GM23248 (cell line): ENCODE measurements around the gene PAPOLA. TPM values are rescaled to one million over a fixed set of nuclear protein-coding genes. Genes with fewer than 3 reads are reported as not detected.
"Not testable (repeated sequence)": the region's sequence is repeated elsewhere in the genome, so short reads cannot be mapped to it uniquely, and the experiment has no call there.

Experiments
- DNase-seq: peaks from one replicate; pipeline ENCODE4 v3.0.0-alpha.2; 2015
- H2AFZ ChIP-seq: fragments of 200-600 bp; sonication (generic); 2 replicates; pipeline ENCODE4 v1.6.1; 2016; ENCODE audit warnings: antibody characterized with exemption
- H3F3A ChIP-seq: fragments of 200-600 bp; sonication (generic); 2 replicates; pipeline ENCODE4 v1.6.1; 2016; ENCODE audit warnings: mild to moderate bottlenecking, antibody characterized with exemption, mixed run types; ENCODE audit not compliant: insufficient read depth
- H3K27ac ChIP-seq: fragments of 200-600 bp; sonication (generic); 2 replicates; pipeline ENCODE4 v1.5.1; 2016; ENCODE audit warnings: mild to moderate bottlenecking
- H3K27me3 ChIP-seq: fragments of 200-600 bp; sonication (generic); replicated peaks from 2 replicates; pipeline ENCODE4 v1.6.1; 2016; ENCODE audit warnings: mild to moderate bottlenecking; ENCODE audit not compliant: insufficient read depth
- H3K36me3 ChIP-seq: fragments of 200-600 bp; sonication (generic); 2 replicates; pipeline ENCODE4 v1.6.1; 2016; ENCODE audit warnings: low read depth, mild to moderate bottlenecking
- H3K4me1 ChIP-seq: fragments of 200-600 bp; sonication (generic); 2 replicates; pipeline ENCODE4 v1.6.1; 2016; ENCODE audit warnings: mild to moderate bottlenecking; ENCODE audit not compliant: insufficient read depth
- H3K4me2 ChIP-seq: fragments of 200-600 bp; sonication (generic); one replicate; pipeline ENCODE4 v1.6.1; 2016; ENCODE audit warnings: mild to moderate bottlenecking; ENCODE audit not compliant: unreplicated experiment
- H3K4me3 ChIP-seq: fragments of 200-600 bp; sonication (generic); 2 replicates; pipeline ENCODE4 v1.5.1; 2016; ENCODE audit warnings: mild to moderate bottlenecking
- H3K79me2 ChIP-seq: fragments of 200-600 bp; sonication (generic); 2 replicates; pipeline ENCODE4 v1.6.1; 2016; ENCODE audit warnings: mild to moderate bottlenecking; ENCODE audit not compliant: insufficient read depth
- H3K9ac ChIP-seq: fragments of 200-600 bp; sonication (generic); 2 replicates; pipeline ENCODE4 v1.6.1; 2016; ENCODE audit warnings: mild to moderate bottlenecking
- H3K9me2 ChIP-seq: fragments of 200-600 bp; sonication (generic); 2 replicates; pipeline ENCODE4 v1.6.1; 2016; ENCODE audit warnings: mixed run types, mild to moderate bottlenecking, moderate library complexity; ENCODE audit not compliant: insufficient read depth
- H3K9me3 ChIP-seq: fragments of 200-600 bp; sonication (generic); one replicate; pipeline ENCODE4 v1.6.1; 2017; ENCODE audit warnings: low read depth
- H4K20me1 ChIP-seq: fragments of 200-600 bp; sonication (generic); 2 replicates; pipeline ENCODE4 v1.6.0; 2016; ENCODE audit not compliant: insufficient read depth
- EZH2 ChIP-seq: fragments of 200-600 bp; sonication (generic); IDR thresholded peaks from 2 replicates; pipeline ENCODE4 v1.6.1; 2018; ENCODE audit warnings: antibody characterized with exemption, mild to moderate bottlenecking; ENCODE audit not compliant: insufficient read depth, poor library complexity, severe bottlenecking
- EZH2phosphoT487 ChIP-seq: fragments of 200-600 bp; sonication (generic); IDR thresholded peaks from 2 replicates; pipeline ENCODE4 v1.6.1; 2018; ENCODE audit warnings: antibody characterized with exemption, moderate library complexity, mild to moderate bottlenecking, low read depth; ENCODE audit not compliant: insufficient read depth
- WGBS, 2 experiments: methylation state at CpG; one replicate each; pipeline ENCODE4 v1.1.6; 2015 to 2017; ENCODE audit warnings: low lambda C conversion rate in 2 of 2, low coverage in 1 of 2; ENCODE audit errors: missing lambda C conversion rate in 2 of 2; 5-methylcytosine and 5-hydroxymethylcytosine counted together
- in situ Hi-C: fragments of 300-500 bp; cut with MboI; formaldehyde crosslinking; loops from 2 replicates; pipeline ENCODE4 v1.15.0; 2020
- polyA plus RNA-seq: library from polyadenylated mRNA; unstranded; fragments of >200 nt; fragmentation: Nextera tagmentation; extraction: Ambion mirVana; gene quantifications from 2 replicates; pipeline ENCODE4 v1.2.1, GENCODE V29; 2016
- total RNA-seq: library from RNA; depleted of rRNA; stranded (reverse); fragments of >200 nt; shearing (Covaris generic); gene quantifications from 2 replicates; pipeline ENCODE4 v1.2.3, GENCODE V29; 2014

PAPOLA gene
- total and polyA plus RNA-seq, 2 experiments from 2014 or later, result 64.3 to 119 TPM

DNA sequence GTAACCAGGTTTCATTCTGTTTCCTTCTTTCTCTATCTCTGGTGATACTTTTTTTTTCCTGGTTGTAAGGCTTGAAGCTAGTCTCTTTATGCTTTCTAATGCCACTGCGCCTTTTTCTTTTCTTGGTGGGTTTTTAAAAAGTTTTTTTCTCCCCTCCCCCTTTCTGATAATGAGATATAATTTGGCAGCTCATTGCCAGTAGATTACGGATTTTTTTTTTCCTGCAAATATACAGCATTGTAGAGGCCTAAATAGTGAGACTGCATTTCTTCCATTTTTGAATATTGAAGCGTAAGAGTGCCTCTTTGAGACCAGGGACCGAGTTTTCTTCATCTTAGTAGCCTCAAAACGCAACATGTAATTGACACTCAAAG is 1.1 kb downstream of the PAPOLA start:
- no peaks in the 10 kb centered on the region for H3K9me3 ChIP-seq
- H3K4me2 ChIP-seq, result peak overlapping the region; percentile 91
- H4K20me1 ChIP-seq, result peaks cover 6% of the 10 kb centered on the region; the same call in 1 of the 2 replicates
- no peaks in the 10 kb centered on the region for H3K9me2 ChIP-seq
- 0 out of 2 replicates have a peak, but pooled peaks cover 9% of the 10 kb centered on the region for H3F3A ChIP-seq
- peak overlapping the region; percentile 90 for H3K9ac ChIP-seq
- H3K79me2 ChIP-seq, result peaks cover 60% of the 10 kb centered on the region
- H2AFZ ChIP-seq, result peak overlapping the region; percentile 98
- no peaks in the 10 kb centered on the region for H3K36me3 ChIP-seq
- H3K27me3 ChIP-seq, result no peaks in the 10 kb centered on the region
- 1 to 4% methylated on average over 5 of the region's 5 CpGs for WGBS, 2 experiments
- H3K4me1 ChIP-seq, result peaks cover 17% of the 10 kb centered on the region
- TF ChIP-seq EZH2 (no peak), EZH2phosphoT487 (no peak)
- in situ Hi-C loops, result no loop called here
- peak overlapping the region; percentile 83 for H3K27ac ChIP-seq
- peak overlapping the region; percentile 89 for H3K4me3 ChIP-seq
- peak; percentile 30 for DNase-seq

DNA sequence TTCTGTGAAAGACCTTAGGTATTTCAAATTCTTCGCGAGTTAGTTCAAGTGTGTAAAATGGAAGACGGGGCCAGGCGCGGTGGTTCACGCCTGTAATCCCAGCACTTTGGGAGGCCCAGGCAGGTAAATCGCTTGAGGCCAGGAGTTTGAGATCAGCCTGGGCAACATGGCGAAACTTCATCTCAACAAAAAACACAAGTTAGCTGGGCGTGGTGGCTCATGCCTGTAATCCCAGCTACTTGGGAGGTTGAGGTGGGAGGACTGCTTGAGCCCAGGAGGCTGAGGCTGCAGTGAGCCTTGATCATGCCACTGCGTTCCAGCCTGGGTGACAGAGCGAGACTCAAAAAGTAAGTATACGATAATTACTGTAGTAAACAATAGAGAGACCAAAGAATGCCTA is 2.2 kb downstream of the PAPOLA start:
- H3K27me3 ChIP-seq, H3K36me3 ChIP-seq, H3K27ac ChIP-seq, H2AFZ ChIP-seq, H3K9me2 ChIP-seq, H3F3A ChIP-seq, DNase-seq, H3K9me3 ChIP-seq, in situ Hi-C loops: not testable (repeated sequence)
- 0 out of 2 replicates have a peak overlapping the region, but pooled peaks have one; percentile 90 for H3K9ac ChIP-seq
- H3K4me1 ChIP-seq, result peaks cover 17% of the 10 kb centered on the region
- peaks cover 71% of the 10 kb centered on the region for H3K79me2 ChIP-seq
- H3K4me3 ChIP-seq, result peak overlapping the region; percentile 89
- WGBS, 2 experiments, result 98% methylated on average over 12 of the region's 12 CpGs
- peaks cover 13% of the 10 kb centered on the region; the same call in 1 of the 2 replicates for H4K20me1 ChIP-seq
- peak overlapping the region; percentile 91 for H3K4me2 ChIP-seq

- Histone ChIP-seq H3K4me2 (no peak overlapping the region), H3F3A (0 out of 2 replicates have a peak, but pooled peaks cover 9% of the 10 kb centered on the region), H4K20me1 (peaks cover 41% of the 10 kb centered on the region), H3K9ac (no peak overlapping the region), H3K4me3 (no peak overlapping the region), H3K9me3 (no peaks in the 10 kb centered on the region), H3K4me1 (peaks cover 12% of the 10 kb centered on the region; the same call in 1 of the 2 replicates), H3K27me3 (no peaks in the 10 kb centered on the region), H3K36me3 (no peaks in the 10 kb centered on the region), H3K9me2 (no peaks in the 10 kb centered on the region), H3K27ac (no peak overlapping the region), H2AFZ (no peak overlapping the region), H3K79me2 (peaks cover 100% of the 10 kb centered on the region)
- in situ Hi-C loops, result no loop called here
- 88% methylated on average over 7 of the region's 7 CpGs for WGBS, 2 experiments
- no peak for TF ChIP-seq EZH2phosphoT487
- no peak for DNase-seq
Measured at GRCh38 chr14:96507723-96508122, 5.5 kb downstream of the PAPOLA start.

DNA sequence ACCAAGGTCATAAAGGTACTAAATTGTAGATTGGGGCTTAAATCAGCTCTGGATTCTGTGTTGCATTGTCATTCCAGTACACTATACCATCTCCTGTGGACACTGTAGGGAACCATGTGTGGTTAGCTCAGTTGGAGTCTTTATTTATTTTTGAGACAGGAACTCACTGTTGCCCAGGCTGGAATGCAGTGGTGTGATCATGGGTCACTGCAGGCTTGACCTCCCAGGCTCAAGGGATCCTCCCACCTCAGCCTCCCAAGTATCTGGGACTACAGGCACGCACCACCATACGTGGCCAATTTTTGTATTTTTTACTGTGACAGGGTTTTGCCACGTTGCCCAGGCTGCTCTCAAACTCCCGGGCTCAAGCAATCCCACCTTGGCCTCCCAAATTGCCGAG is 6.7 kb downstream of the PAPOLA start:
- 87 to 90% methylated on average over 5 of the region's 5 CpGs for WGBS, 2 experiments
- Histone ChIP-seq H3K79me2 (peaks cover 100% of the 10 kb centered on the region), H3K27me3 (no peaks in the 10 kb centered on the region), H3K27ac (no peak overlapping the region), H2AFZ (no peak overlapping the region), H3K9me3 (no peaks in the 10 kb centered on the region), H3K4me2 (no peak overlapping the region), H3F3A (0 out of 2 replicates have a peak, but pooled peaks cover 9% of the 10 kb centered on the region), H3K9me2 (no peaks in the 10 kb centered on the region), H4K20me1 (peaks cover 44% of the 10 kb centered on the region), H3K36me3 (no peaks in the 10 kb centered on the region), H3K4me1 (peaks cover 9% of the 10 kb centered on the region; the same call in 1 of the 2 replicates), H3K9ac (no peak overlapping the region), H3K4me3 (no peak overlapping the region)
- in situ Hi-C loops, result no loop called here
- no peak for DNase-seq
- no peak for TF ChIP-seq EZH2
- TF ChIP-seq EZH2phosphoT487, result no peak
